IPS-15b (cell line): ENCODE results near the gene ANKRD11.
"Not testable (repeated sequence)": the region's sequence is repeated elsewhere in the genome, so short reads cannot be mapped to it uniquely, and the experiment has no call there.

Source experiments
- H3K27me3 ChIP-seq: one replicate; pipeline ENCODE4 v1.6.1; 2013; ENCODE audit warnings: low read length; ENCODE audit not compliant: control insufficient read depth, insufficient read depth
- H3K36me3 ChIP-seq: one replicate; pipeline ENCODE4 v1.6.1; 2013; ENCODE audit warnings: low read length; ENCODE audit not compliant: control insufficient read depth, insufficient read depth
- H3K4me1 ChIP-seq: one replicate; pipeline ENCODE4 v1.6.1; 2013; ENCODE audit warnings: mild to moderate bottlenecking, low read length; ENCODE audit not compliant: control insufficient read depth, insufficient read depth
- H3K4me3 ChIP-seq: one replicate; pipeline ENCODE4 v1.5.1; 2013; ENCODE audit warnings: low read depth, low read length
- H3K9ac ChIP-seq: one replicate; pipeline ENCODE4 v1.6.1; 2013; ENCODE audit warnings: low read depth, mild to moderate bottlenecking, low read length
- H3K9me3 ChIP-seq: one replicate; pipeline ENCODE4 v1.6.1; 2013; ENCODE audit warnings: mild to moderate bottlenecking, low read length; ENCODE audit not compliant: control insufficient read depth, insufficient read depth

The ANKRD11 gene

DNA sequence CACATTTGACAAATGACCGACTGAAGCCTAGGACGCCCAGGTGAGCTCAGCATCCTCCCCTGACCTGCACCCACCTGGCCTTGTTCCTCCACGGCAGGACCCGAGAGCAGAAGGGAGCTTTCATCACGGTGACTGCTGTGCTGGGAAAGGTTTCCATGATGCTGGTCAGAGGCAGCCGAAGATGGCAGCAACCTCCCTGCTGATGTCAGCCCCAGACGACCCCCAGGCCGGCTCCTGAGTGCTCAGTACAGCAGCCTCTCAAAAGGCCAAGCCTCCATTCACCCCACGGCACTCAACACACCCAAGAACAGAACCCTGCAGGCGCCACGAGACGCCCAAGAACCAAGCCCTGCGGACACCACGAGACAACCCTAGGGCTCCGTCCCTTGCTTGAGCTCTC, 119.8 kb downstream of the ANKRD11 start:
- no peak overlapping the region for H3K4me3 ChIP-seq
- H3K9ac ChIP-seq = no peak overlapping the region
- H3K36me3 ChIP-seq = peaks cover 7% of the 10 kb centered on the region
- H3K4me1 ChIP-seq = peaks cover 8% of the 10 kb centered on the region
- H3K9me3 ChIP-seq = no peaks in the 10 kb centered on the region
- H3K27me3 ChIP-seq = no peaks in the 10 kb centered on the region

DNA sequence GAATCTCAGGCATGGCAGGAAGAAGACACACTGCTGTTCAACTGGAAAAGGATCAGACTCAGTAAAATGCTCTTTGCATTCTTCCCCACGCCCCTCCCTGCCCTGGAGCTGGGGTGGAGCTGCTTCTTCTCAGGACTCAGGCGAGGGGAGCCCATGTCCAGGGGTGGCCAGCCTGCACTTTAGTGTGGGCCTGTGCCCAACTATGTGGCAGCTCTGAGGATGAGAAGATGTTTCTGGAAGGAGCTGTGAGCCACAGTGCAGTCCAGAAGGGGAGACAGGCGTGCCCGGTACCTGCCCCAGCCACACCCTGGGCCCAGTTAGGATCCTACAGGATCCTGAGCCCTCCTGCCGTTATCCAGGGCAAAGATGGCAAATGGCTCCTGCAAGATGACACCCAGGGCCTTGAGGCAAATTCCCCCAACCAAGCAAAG, 120.3 kb downstream of the ANKRD11 start:
- Histone ChIP-seq H3K27me3 (no peaks in the 10 kb centered on the region), H3K4me3 (no peak overlapping the region), H3K9me3 (no peaks in the 10 kb centered on the region), H3K9ac (no peak overlapping the region), H3K36me3 (peaks cover 7% of the 10 kb centered on the region), H3K4me1 (peaks cover 7% of the 10 kb centered on the region)

DNA sequence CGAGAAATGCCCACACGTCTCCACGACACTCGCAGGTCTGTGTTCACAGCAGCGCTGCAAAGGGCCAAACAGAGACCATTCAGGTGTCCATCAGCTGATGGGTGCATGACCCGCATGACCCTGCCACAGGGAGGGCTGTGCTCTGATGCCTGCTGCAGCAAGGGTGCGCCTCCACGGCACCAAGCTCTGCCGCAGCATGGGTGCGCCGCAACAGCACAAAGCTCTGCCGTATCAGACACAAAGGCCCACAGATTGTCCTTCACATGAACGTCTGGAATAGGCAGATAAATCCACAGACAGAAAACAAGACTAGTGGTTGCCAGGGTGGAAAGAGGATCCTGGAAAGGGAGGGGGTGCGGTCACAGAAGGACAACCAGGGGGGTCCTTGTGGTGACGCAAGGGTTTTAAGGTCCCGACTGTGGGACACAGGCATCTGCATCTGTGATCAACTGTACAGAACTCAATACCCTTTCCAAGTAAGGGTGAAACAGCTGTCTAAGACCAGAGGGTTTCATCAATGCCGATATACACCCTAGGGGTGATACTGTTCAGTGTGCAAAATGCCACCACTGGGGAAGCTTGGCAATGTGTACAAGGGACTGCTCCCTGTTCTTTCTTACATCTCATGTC, 121.0 kb downstream of the ANKRD11 start:
- Histone ChIP-seq H3K9me3 (no peaks in the 10 kb centered on the region), H3K4me3 (no peak overlapping the region), H3K36me3 (peaks cover 7% of the 10 kb centered on the region), H3K9ac (peak overlapping the region; percentile 47), H3K27me3 (no peaks in the 10 kb centered on the region), H3K4me1 (peaks cover 4% of the 10 kb centered on the region)

DNA sequence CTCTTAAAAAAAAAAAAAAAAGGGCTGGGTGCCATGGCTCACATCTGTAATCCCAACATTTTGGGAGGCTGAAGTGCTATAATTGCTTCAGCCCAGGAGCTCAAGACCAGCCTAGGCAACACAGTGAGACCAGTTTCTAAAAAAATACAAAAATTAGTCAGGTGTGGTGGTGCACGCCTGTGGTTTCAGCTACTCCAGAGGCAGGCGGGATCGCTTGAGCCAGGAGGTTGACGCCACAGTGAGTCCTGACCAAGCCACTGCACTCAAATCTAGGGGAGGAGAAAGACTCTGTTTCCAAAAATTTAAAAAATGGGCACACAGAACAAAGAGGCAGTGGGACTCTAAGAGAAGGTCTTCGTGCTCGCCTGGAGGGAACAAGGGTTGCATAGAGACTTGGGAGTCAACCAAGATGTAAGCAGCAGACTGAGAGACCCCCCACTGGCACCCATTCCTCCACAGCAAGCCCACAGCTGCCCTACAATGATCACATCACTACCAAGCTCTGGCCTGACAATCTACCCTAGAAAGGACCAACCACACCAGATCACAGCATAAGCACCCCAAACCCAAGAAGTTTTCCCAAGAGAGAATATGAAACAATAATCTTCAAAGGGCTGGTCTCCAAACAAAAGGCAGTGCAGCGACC, 121.6 kb downstream of the ANKRD11 start:
- H3K9ac ChIP-seq = peak overlapping the region; percentile 47
- peaks cover 7% of the 10 kb centered on the region for H3K36me3 ChIP-seq
- peaks cover 7% of the 10 kb centered on the region for H3K4me1 ChIP-seq

DNA sequence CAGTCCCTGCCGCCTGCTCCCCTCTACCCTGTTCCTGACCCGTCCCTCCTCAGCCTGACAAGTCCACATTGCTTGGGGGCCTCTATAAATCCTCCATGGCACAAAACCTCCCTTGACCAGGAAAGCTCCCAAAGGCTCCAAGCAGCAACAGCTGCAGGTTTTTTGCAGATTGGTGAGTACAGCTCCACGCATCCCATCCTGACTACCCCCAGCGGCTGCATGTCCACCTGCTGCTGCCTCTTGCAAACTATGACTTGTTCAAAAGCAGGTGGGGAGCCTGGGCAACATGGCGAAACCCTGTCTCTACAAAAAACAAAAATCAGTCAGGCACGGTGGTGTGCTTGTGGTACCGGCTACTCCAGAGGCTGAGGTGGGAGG, 122.8 kb downstream of the ANKRD11 start:
- Histone ChIP-seq H3K9ac (no peak overlapping the region), H3K4me1 (peaks cover 10% of the 10 kb centered on the region), H3K9me3 (no peaks in the 10 kb centered on the region), H3K4me3 (no peak overlapping the region), H3K27me3 (no peaks in the 10 kb centered on the region), H3K36me3 (peaks cover 7% of the 10 kb centered on the region)

More for the DNA sequence above, 121.6 kb downstream of the ANKRD11 start:
- no peak overlapping the region for H3K4me3 ChIP-seq
- no peaks in the 10 kb centered on the region for H3K27me3 ChIP-seq
- no peaks in the 10 kb centered on the region for H3K9me3 ChIP-seq

DNA sequence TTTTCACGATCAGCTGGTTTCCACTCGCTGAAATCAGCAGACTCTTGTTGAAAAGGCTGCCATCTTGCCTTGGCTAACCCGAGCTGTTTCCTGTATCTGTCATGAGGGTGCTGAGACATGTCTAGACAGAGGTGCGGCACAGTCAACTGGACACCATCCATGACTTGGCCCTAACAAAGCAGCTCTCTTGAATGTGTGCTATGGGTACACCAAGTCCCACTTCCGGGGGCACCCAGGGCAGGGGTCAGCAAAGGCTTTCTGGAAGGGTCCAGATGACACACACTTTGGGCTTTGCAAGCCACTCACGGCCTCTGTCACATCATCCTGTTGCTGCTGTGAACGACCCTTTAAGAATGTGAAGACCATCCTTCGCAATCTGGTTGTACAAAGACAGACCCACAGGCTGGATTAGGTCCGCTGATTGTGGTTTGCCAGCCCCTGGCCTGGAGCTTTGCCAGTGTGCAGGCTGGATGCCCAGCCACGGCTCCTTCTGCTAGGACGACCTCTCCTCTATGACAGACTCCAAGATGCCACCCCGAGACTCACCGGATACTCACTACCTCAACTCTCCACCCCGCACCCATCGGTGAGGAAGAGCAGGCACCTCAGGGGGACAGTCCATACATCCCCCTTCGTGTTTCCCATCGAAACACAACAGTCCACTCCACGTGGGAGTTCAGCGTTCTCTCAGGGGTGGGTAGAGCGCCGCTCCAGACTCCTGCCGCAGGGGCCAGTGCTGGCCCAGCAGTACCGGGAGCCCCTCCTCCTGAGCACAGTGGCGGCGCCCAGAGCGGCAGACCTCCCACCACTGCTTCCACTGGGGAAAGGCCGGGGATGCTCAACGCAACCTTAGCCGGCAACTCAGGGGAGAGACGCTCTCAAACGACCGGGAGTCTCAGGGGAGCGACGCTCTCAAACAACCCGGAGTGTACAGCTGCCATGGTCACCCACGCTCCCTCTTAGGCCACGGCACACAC, 123.5 kb downstream of the ANKRD11 start:
- H3K27me3 ChIP-seq = no peaks in the 10 kb centered on the region
- no peak overlapping the region for H3K4me3 ChIP-seq
- H3K9me3 ChIP-seq = no peaks in the 10 kb centered on the region
- no peak overlapping the region for H3K9ac ChIP-seq
- peaks cover 13% of the 10 kb centered on the region for H3K4me1 ChIP-seq
- peaks cover 4% of the 10 kb centered on the region for H3K36me3 ChIP-seq

DNA sequence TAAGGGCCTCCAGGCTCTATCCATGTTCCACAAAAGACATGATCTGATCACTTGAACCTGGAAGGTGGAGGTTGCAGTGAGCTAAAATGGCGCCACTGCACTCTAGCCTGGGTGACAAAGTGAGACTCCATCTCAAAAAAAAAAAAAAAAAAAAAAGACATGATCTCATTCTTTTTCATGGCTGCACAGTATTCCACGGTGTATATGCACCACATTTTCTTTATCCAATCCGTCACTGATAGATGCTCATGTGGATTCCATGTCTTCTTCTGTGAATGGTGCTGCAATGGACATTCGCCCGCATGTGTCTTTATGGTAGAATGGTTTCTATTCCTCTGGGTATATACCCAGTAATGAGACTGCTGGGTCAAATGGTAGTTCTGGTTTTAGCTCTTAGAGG, 124.4 kb downstream of the ANKRD11 start:
- H3K36me3 ChIP-seq = no peaks in the 10 kb centered on the region
- H3K9ac ChIP-seq = no peak overlapping the region
- H3K4me3 ChIP-seq = no peak overlapping the region
- peaks cover 17% of the 10 kb centered on the region for H3K4me1 ChIP-seq
- no peaks in the 10 kb centered on the region for H3K27me3 ChIP-seq
- H3K9me3 ChIP-seq = no peaks in the 10 kb centered on the region

DNA sequence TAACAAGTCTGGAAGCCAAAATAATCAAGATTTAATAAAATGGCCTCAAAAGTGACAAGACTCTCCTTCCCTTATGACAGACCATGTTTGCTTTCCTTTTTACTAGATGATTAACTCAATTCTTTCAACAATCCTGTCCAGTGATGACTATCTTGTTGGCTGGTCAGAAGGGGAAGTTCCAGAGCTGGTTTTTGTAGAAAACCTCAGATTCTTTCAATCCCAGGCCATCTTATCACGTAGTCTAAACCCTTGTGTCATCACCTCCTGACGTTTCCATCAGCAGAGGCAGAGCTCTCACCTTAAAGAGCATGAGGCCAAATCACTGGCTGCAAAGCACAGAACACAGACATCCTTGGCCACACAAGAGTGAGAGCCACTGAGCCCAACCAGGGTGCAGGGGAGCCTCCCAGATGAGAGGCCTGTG, 125.3 kb downstream of the ANKRD11 start:
- peaks cover 21% of the 10 kb centered on the region for H3K4me1 ChIP-seq
- H3K4me3 ChIP-seq = no peak overlapping the region

DNA sequence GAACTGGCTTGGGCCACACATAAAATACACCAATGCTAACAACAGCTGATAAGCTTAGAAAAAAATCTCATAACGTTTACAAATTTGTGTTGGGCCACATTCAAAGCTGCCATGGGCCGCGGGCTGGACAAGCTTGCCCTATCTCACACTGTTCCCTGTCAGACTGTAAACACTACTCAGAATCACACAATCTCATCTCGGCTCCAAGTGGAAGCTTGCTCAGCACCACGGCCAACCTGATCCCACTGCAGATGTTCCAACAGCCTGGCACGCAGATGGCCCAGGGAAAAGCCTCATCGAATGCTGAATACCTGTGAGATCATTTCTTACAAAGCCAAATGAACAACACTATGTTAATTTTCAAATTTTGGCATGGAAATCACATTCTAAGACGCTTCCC, 125.8 kb downstream of the ANKRD11 start:
- H3K4me3 ChIP-seq = no peak overlapping the region
- no peaks in the 10 kb centered on the region for H3K27me3 ChIP-seq
- H3K4me1 ChIP-seq = peaks cover 22% of the 10 kb centered on the region
- H3K9ac ChIP-seq = no peak overlapping the region
- H3K36me3 ChIP-seq = no peaks in the 10 kb centered on the region
- H3K9me3 ChIP-seq = no peaks in the 10 kb centered on the region

More for the DNA sequence above, 125.3 kb downstream of the ANKRD11 start:
- Histone ChIP-seq H3K27me3 (no peaks in the 10 kb centered on the region), H3K9me3 (no peaks in the 10 kb centered on the region), H3K36me3 (no peaks in the 10 kb centered on the region), H3K9ac (no peak overlapping the region)

DNA sequence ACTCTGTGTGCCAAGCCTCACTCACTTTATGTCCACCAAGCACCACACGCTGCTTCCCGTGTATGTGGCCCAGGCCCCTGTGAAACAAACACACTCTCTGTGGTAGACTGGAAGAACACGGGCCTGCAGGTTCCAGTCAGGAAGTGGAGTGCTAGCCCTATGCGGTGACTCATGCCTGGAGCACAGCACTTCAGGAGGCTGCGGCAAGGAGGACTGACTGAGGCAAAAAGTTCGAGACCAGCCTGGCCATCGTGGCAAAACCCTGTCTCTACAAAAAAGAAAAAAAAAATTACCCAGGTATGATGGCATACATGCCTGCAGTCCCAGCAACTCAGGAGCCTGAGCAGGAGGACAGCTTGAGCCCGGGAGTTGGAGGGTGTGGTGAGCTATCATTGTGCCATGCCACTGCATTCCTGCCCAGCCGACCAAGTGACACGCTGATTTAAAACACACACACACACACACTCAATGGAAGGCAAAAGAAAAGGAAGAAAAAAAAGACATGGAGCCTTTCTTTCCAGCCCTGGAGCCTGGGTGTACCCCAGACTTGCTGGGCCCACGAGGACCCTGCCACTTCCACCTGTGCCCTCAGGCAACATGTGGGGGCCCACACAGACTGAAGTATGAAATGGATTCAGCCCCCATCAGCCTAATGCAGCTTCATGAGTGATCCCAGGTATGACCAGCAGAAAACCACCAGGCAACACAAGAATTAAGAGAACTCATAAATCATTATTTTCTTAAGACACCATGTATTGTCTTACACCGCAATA, 126.6 kb downstream of the ANKRD11 start:
- H3K9ac ChIP-seq = no peak overlapping the region
- no peak overlapping the region for H3K4me3 ChIP-seq
- H3K4me1 ChIP-seq = peaks cover 20% of the 10 kb centered on the region
- no peaks in the 10 kb centered on the region for H3K9me3 ChIP-seq
- no peaks in the 10 kb centered on the region for H3K36me3 ChIP-seq
- no peaks in the 10 kb centered on the region for H3K27me3 ChIP-seq

DNA sequence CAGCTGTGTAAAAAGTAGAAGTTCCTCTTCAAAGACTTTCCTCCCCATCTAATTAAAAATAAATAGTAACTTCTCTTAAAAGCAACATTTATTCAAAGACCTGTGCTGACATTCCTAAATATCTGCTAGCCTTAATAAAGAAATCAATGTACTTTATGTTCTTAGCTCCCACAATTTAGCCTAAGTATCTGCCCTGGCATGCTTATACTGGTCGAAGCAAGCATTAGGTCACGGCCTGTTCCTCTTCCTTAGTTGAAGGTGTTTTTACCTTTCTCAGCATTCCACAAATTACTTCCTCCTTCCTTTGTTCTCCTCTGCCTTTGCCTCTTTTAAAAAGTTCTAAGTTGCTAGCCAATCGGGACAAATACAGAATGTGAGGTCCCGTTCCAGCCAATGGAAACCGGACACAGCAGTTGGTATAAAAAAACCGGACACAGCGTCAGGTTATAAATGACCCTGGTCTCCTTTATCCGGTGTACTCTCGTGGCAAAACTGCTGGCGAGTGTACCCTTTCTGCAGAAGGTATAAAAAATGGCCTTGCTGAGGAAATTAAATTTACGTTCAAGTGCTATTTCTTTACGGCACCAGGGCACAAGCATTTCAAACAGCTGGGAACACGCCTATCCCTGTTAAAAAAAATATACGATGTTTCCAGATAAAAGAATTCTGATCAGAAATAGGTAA, 127.7 kb downstream of the ANKRD11 start:
- H3K9ac ChIP-seq = peak overlapping the region; percentile 42
- H3K9me3 ChIP-seq, H3K27me3 ChIP-seq, H3K36me3 ChIP-seq, H3K4me3 ChIP-seq: not testable (repeated sequence)
- peaks cover 20% of the 10 kb centered on the region for H3K4me1 ChIP-seq
